Trophoblast cell (in vitro differentiated cells and primary cell): ENCODE measurements around the gene TRIP6.

ENCODE experiments used
- DNase-seq, 2 donors: peaks; one replicate each; pipeline ENCODE4 v3.0.0-alpha.2; 2016
- H2AFZ ChIP-seq: 2 replicates; pipeline ENCODE4 v1.6.1; 2013; ENCODE audit warnings: low read length, moderate library complexity, mild to moderate bottlenecking; ENCODE audit not compliant: insufficient read depth, poor library complexity
- H2AK5ac ChIP-seq: 2 replicates; pipeline ENCODE4 v1.6.1; 2013; ENCODE audit warnings: mild to moderate bottlenecking, low read length
- H2BK120ac ChIP-seq: 2 replicates; pipeline ENCODE4 v1.6.1; 2013; ENCODE audit warnings: low read length, mild to moderate bottlenecking, moderate library complexity; ENCODE audit not compliant: insufficient read depth, poor library complexity
- H2BK12ac ChIP-seq: 2 replicates; pipeline ENCODE4 v1.6.1; 2013; ENCODE audit warnings: mild to moderate bottlenecking, low read length, moderate library complexity
- H2BK5ac ChIP-seq: 2 replicates; pipeline ENCODE4 v1.6.1; 2013; ENCODE audit warnings: low read length, low read depth, moderate library complexity, mild to moderate bottlenecking; ENCODE audit not compliant: poor library complexity
- H3K14ac ChIP-seq: 2 replicates; pipeline ENCODE4 v1.6.1; 2013; ENCODE audit warnings: mild to moderate bottlenecking, low read length
- H3K18ac ChIP-seq: 2 replicates; pipeline ENCODE4 v1.6.1; 2013; ENCODE audit warnings: mild to moderate bottlenecking, low read length
- H3K23ac ChIP-seq: 2 replicates; pipeline ENCODE4 v1.6.1; 2013; ENCODE audit warnings: low read length
- H3K27ac ChIP-seq: 2 replicates; pipeline ENCODE4 v1.5.1; 2013; ENCODE audit warnings: low read depth, mild to moderate bottlenecking, inconsistent platforms, low read length, moderate library complexity
- H3K27me3 ChIP-seq: 2 replicates; pipeline ENCODE4 v1.6.1; 2013; ENCODE audit warnings: inconsistent platforms, mild to moderate bottlenecking, low read length, moderate library complexity; ENCODE audit not compliant: insufficient read depth
- H3K36me3 ChIP-seq, 2 experiments: 1 replicate in 1 of 2; 2 replicates in 1 of 2; pipeline ENCODE4 v1.6.1; 2013; ENCODE audit warnings: low read length in 2 of 2, mild to moderate bottlenecking in 2 of 2, moderate library complexity in 1 of 2; ENCODE audit not compliant: insufficient read depth in 2 of 2, control insufficient read depth in 1 of 2
- H3K4ac ChIP-seq: 2 replicates; pipeline ENCODE4 v1.6.1; 2013; ENCODE audit warnings: low read depth, mild to moderate bottlenecking, low read length, moderate library complexity
- H3K4me1 ChIP-seq, 2 experiments: 1 replicate in 1 of 2; 2 replicates in 1 of 2; pipeline ENCODE4 v1.6.1; 2013; ENCODE audit warnings: low read length in 2 of 2, mild to moderate bottlenecking in 2 of 2, moderate library complexity in 1 of 2; ENCODE audit not compliant: insufficient read depth in 2 of 2, control insufficient read depth in 1 of 2
- H3K4me2 ChIP-seq: 2 replicates; pipeline ENCODE4 v1.6.1; 2013; ENCODE audit warnings: inconsistent platforms, mild to moderate bottlenecking, low read length, moderate library complexity
- H3K4me3 ChIP-seq: 2 replicates; pipeline ENCODE4 v1.5.1; 2013; ENCODE audit warnings: mild to moderate bottlenecking, low read depth, low read length, inconsistent platforms
- H3K79me1 ChIP-seq: one replicate; pipeline ENCODE4 v1.6.1; 2013; ENCODE audit warnings: low read length
- H3K79me2 ChIP-seq: 2 replicates; pipeline ENCODE4 v1.6.1; 2013; ENCODE audit warnings: low read length, mild to moderate bottlenecking; ENCODE audit not compliant: control insufficient read depth, insufficient read depth, poor library complexity
- H3K9ac ChIP-seq: 2 replicates; pipeline ENCODE4 v1.6.1; 2013; ENCODE audit warnings: mild to moderate bottlenecking, low read length
- H3K9me3 ChIP-seq: 2 replicates; pipeline ENCODE4 v1.6.1; 2013; ENCODE audit warnings: low read depth, mild to moderate bottlenecking, control low read depth, inconsistent platforms, low read length; ENCODE audit not compliant: insufficient read depth
- H4K12ac ChIP-seq: 2 replicates; pipeline ENCODE4 v1.6.1; 2013; ENCODE audit warnings: low read depth, mild to moderate bottlenecking, low read length, moderate library complexity
- H4K8ac ChIP-seq: 2 replicates; pipeline ENCODE4 v1.6.1; 2013; ENCODE audit warnings: low read depth, mild to moderate bottlenecking, low read length, moderate library complexity
- H4K91ac ChIP-seq: one replicate; pipeline ENCODE4 v1.6.1; 2013; ENCODE audit warnings: low read depth, mild to moderate bottlenecking, low read length, moderate library complexity
- WGBS: extraction: QIAGEN DNeasy Blood & Tissue Kit; methylation state at CpG from one replicate; pipeline ENCODE4 v1.1.7; 2013; ENCODE audit warnings: missing lambda C conversion rate; ENCODE audit not compliant: insufficient read length, insufficient coverage; ENCODE audit errors: extremely low coverage; 5-methylcytosine and 5-hydroxymethylcytosine counted together

Gene TRIP6

GRCh38 chr7:100888291-100888987, 21.3 kb downstream of the TRIP6 start:
- H3K23ac ChIP-seq = no peak overlapping the region
- H3K4me1 ChIP-seq = peaks cover 13 to 30% of the 10 kb centered on the region in 2 experiments
- WGBS = no CpG with 5 or more reads among the region's 18 CpGs
- H2AFZ ChIP-seq = no peak overlapping the region
- H2BK120ac ChIP-seq = no peak overlapping the region
- peak overlapping the region; percentile 85 for H3K4ac ChIP-seq
- no peaks in the 10 kb centered on the region for H3K9me3 ChIP-seq
- no peak overlapping the region for H3K14ac ChIP-seq
- H2BK12ac ChIP-seq = no peak overlapping the region
- peaks cover 65 to 67% of the 10 kb centered on the region in 2 experiments for H3K36me3 ChIP-seq
- DNase-seq = peak; percentile 72 to 77
- H3K79me1 ChIP-seq = peaks cover 24% of the 10 kb centered on the region
- H4K91ac ChIP-seq = peak overlapping the region; percentile 90
- H2BK5ac ChIP-seq = no peak overlapping the region
- peak overlapping the region; percentile 93 for H3K27ac ChIP-seq
- no peak overlapping the region for H3K18ac ChIP-seq
- H2AK5ac ChIP-seq = no peak overlapping the region
- peak overlapping the region; percentile 92 for H4K8ac ChIP-seq
- peak overlapping the region; percentile 84 for H3K4me2 ChIP-seq
- H3K4me3 ChIP-seq = peak overlapping the region; percentile 86
- H4K12ac ChIP-seq = peak overlapping the region; percentile 89
- no peaks in the 10 kb centered on the region for H3K27me3 ChIP-seq
- H3K9ac ChIP-seq = peak overlapping the region; percentile 93
- H3K79me2 ChIP-seq = peaks cover 17% of the 10 kb centered on the region

- peak within 1 kb of the TSS; percentile 98 for H3K27ac ChIP-seq
- peaks cover 58 to 60% of the 10 kb centered on the region in 2 experiments for H3K36me3 ChIP-seq
- H3K4me1 ChIP-seq = peaks cover 16 to 34% of the 10 kb centered on the region in 2 experiments
- peak within 1 kb of the TSS; percentile 92 for H3K4me2 ChIP-seq
- H3K4me3 ChIP-seq = peak within 1 kb of the TSS; percentile 86
- H3K79me1 ChIP-seq = peaks cover 24% of the 10 kb centered on the region
- peak within 1 kb of the TSS; percentile 85 for H3K4ac ChIP-seq
- peak within 1 kb of the TSS; percentile 89 for H4K12ac ChIP-seq
- H4K8ac ChIP-seq = peak within 1 kb of the TSS; percentile 95
- peak within 1 kb of the TSS; percentile 92 for H2BK5ac ChIP-seq
- WGBS = no CpG with 5 or more reads among the region's 73 CpGs
- H3K79me2 ChIP-seq = peaks cover 17% of the 10 kb centered on the region
- H2BK120ac ChIP-seq = peak within 1 kb of the TSS; percentile 84
- H2AFZ ChIP-seq = peak within 1 kb of the TSS; percentile 85
- H3K23ac ChIP-seq = no peak within 1 kb of the TSS
- peak within 1 kb of the TSS; percentile 93 for H3K9ac ChIP-seq
- H4K91ac ChIP-seq = peak within 1 kb of the TSS; percentile 98
- peak within 1 kb of the TSS; percentile 76 for H2AK5ac ChIP-seq
- H3K18ac ChIP-seq = peak within 1 kb of the TSS; percentile 93
- peak; percentile 56 to 60 for DNase-seq
- H3K9me3 ChIP-seq = no peaks in the 10 kb centered on the region
- peak within 1 kb of the TSS; percentile 97 for H3K14ac ChIP-seq
- no peak within 1 kb of the TSS for H2BK12ac ChIP-seq
- H3K27me3 ChIP-seq = no peaks in the 10 kb centered on the region
These were observed 22.0 kb downstream of the TRIP6 start, which contains the start of gene UFSP1 for GRCh38 chr7:100888988-100889750. TSS of gene UFSP1 (minus strand) at chr7:100889715. CDS start at chr7:100889271, 444 bp downstream.

GRCh38 chr7:100890653-100891567, 23.7 kb downstream of the TRIP6 start:
- peaks cover under 1% of the 10 kb centered on the region for H3K27me3 ChIP-seq
- H4K91ac ChIP-seq = peak overlapping the region; percentile 98
- H3K23ac ChIP-seq = no peak overlapping the region
- WGBS = no CpG with 5 or more reads among the region's 43 CpGs
- H4K12ac ChIP-seq = peak overlapping the region; percentile 75
- H3K4me2 ChIP-seq = peak overlapping the region; percentile 92
- peaks cover 17% of the 10 kb centered on the region for H3K79me2 ChIP-seq
- peak overlapping the region; percentile 81 for H3K18ac ChIP-seq
- peak overlapping the region; percentile 61 for H2BK12ac ChIP-seq
- H3K14ac ChIP-seq = peak overlapping the region; percentile 79
- H2BK120ac ChIP-seq = peak overlapping the region; percentile 83
- peak overlapping the region; percentile 92 for H2BK5ac ChIP-seq
- H3K9me3 ChIP-seq = no peaks in the 10 kb centered on the region
- H3K9ac ChIP-seq = peak overlapping the region; percentile 57
- H3K4ac ChIP-seq = peak overlapping the region; percentile 61
- H2AK5ac ChIP-seq = peak overlapping the region; percentile 82
- H3K79me1 ChIP-seq = peaks cover 24% of the 10 kb centered on the region
- peak overlapping the region; percentile 64 for H3K4me3 ChIP-seq
- H4K8ac ChIP-seq = peak overlapping the region; percentile 95
- peaks cover 21 to 40% of the 10 kb centered on the region in 2 experiments for H3K4me1 ChIP-seq
- H3K36me3 ChIP-seq = peaks cover 40 to 43% of the 10 kb centered on the region in 2 experiments
- DNase-seq = peak in 1 of 2 donors; percentile 27
- H3K27ac ChIP-seq = peak overlapping the region; percentile 98
- peak overlapping the region; percentile 62 for H2AFZ ChIP-seq
